Fibroblast of lung (primary cell): ENCODE data around the gene CISH.

ENCODE experiments used
- EZH2 ChIP-seq: IDR thresholded peaks from 2 replicates; pipeline ENCODE4 v1.5.1; 2012; ENCODE audit warnings: low read length, control low read depth, mild to moderate bottlenecking; ENCODE audit errors: missing control alignments
- TF ChIP-seq, protein P1 (sequence below), 2 donors: IDR thresholded peaks in 1 of 2; conservative IDR thresholded peaks in 1 of 2; 1 replicate in 1 of 2; 2 replicates in 1 of 2; pipeline ENCODE4 v1.5.1; 2011 to 2012; ENCODE audit warnings: low read length in 2 of 2, control low read depth in 1 of 2, inconsistent platforms in 1 of 2, low read depth in 1 of 2, mild to moderate bottlenecking in 1 of 2

DNA sequence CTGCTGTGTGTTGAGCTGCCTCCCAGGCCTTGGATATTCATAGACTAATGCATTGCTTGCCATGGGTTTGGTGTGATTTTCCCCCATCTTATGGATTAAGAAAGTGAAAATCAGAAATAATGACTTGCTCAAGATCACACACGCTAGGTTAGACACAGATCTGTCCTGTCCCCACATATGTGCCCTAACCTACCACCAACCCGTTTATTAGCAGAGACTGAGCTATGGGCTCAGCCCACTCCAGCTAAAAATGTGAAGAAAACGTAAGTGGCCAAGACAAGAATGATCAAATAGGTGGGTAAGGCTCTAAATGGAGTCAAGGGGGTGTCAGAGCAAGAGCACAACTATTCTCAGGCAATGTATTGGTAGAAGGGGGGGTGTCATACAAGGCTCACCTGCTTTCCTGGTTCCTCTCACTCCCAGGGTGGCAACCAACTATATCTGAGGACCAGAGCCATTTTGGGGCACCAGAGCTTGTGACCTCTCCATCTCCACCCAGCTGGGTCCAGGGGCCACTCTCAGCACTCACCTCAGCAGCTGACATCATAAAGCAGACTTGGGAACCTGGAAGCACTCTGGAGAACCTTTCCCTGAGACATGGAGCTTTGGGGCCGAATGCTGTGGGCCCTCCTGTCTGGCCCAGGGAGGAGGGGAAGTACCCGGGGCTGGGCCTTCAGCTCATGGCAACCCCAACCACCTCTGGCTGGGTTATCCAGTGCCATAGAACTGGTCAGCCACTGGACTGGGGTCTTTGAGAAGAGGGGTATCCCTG, 40.9 kb downstream of the CISH start:
- TF ChIP-seq, protein P1, sequence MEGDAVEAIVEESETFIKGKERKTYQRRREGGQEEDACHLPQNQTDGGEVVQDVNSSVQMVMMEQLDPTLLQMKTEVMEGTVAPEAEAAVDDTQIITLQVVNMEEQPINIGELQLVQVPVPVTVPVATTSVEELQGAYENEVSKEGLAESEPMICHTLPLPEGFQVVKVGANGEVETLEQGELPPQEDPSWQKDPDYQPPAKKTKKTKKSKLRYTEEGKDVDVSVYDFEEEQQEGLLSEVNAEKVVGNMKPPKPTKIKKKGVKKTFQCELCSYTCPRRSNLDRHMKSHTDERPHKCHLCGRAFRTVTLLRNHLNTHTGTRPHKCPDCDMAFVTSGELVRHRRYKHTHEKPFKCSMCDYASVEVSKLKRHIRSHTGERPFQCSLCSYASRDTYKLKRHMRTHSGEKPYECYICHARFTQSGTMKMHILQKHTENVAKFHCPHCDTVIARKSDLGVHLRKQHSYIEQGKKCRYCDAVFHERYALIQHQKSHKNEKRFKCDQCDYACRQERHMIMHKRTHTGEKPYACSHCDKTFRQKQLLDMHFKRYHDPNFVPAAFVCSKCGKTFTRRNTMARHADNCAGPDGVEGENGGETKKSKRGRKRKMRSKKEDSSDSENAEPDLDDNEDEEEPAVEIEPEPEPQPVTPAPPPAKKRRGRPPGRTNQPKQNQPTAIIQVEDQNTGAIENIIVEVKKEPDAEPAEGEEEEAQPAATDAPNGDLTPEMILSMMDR (conservative IDR thresholded peaks at IDR 0.05 in 1 of 2, IDR thresholded peaks at IDR 0.05 in 1 of 2; ENCODE audit: low read depth in 1 of 2, low read length in 2 of 2), result no peak
- TF ChIP-seq EZH2, result no peak
